GM18507 (cell line): Measurements from ENCODE around the gene GNAQ.

Experiments
- DNase-seq: peaks from one replicate; pipeline ENCODE4 v3.0.0; 2011; ENCODE audit warnings: low read depth; ENCODE audit not compliant: insufficient read length; ENCODE audit errors: extremely low spot score
- FAIRE-seq: peaks from 2 replicates; lab custom pipeline; 2011; peaks lifted over from hg19 to GRCh38; lab: Jason Lieb, UNC

GNAQ gene

DNA sequence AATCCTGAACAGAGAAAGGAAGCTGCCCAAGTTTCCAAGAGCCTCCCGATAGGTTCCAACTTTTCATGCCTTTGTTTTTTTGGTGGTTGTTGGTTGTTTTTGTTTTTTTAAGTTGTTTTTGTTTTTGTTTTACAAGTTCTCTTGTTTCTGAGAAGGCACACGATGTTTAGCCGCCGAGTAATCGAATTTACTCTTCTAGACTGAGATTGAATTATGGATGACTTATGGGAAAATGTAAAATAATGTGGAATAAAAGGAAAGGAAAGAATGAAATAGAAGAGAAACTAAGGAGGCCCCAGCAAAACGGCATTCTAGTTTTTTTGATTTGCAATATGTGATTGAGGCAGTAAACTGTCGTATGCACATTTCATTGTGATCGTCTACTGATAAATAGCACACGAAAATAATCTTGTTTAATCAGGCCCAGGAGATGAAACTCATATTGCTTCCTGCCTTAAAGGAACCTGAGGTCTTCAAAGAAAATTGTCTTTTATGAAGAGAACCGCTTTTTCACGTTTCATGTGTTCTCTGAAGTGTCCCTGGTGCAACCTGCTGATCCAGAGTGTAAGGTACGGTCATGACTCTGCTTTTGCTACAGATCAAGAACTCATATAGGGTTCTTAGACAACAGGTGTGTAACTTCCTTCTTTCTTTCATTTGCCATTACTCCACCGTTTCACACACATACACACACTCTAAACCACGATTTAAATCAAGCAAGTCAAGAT is 1.3 kb upstream of the GNAQ start:
- DNase-seq (no peak), FAIRE-seq (no peak)

GRCh38 chr9:78031893-78032729 is 500 bp upstream of the GNAQ start:
- FAIRE-seq: no peak
- no peak for DNase-seq

DNA sequence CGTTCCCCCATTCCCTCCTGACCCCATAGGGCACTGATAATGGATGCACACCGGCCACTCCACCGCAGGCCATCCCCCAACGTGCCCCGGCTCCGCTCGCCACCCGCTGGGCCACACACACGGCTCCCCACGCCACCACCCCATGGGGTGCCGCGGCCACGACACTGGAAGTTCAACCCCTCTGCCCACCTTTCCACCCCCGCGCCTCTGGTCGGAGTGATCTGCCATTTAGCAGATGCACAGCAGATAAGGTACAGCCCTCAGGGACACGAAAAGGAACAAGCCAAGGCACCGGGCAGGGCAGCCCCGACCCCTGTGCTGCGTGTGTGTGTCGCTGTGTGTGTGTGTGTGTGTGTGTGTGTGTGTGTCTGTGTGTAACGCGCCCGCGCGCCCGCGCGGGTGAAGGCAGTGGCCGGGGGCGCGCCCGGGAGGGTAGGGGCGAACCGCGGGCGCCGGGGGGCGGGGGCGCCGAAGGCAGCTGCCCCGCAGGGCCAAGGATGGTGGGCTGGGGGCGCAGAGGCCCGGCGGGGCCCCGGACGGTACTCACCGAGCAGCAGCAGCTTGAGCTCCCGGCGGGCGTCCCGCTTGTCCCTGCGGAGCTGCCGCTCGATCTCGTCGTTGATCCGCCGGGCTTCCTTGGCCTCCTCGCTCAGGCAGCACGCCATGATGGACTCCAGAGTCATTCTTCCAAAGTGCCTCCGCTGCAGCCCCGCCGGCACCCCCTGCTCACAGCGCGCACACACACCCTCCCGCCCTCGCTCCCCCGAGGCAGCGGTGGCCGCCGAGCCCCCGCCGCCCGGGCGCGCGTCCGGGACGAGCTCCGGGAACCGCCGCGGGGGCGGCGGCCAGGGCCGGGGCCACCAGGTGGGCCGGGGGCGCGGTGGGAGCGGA is 813 bp downstream of the GNAQ start:
- DNase-seq (no peak), FAIRE-seq (no peak)

GRCh38 chr9:78030296-78030552 is 1.4 kb downstream of the GNAQ start:
- no peak for DNase-seq
- no peak for FAIRE-seq

DNA sequence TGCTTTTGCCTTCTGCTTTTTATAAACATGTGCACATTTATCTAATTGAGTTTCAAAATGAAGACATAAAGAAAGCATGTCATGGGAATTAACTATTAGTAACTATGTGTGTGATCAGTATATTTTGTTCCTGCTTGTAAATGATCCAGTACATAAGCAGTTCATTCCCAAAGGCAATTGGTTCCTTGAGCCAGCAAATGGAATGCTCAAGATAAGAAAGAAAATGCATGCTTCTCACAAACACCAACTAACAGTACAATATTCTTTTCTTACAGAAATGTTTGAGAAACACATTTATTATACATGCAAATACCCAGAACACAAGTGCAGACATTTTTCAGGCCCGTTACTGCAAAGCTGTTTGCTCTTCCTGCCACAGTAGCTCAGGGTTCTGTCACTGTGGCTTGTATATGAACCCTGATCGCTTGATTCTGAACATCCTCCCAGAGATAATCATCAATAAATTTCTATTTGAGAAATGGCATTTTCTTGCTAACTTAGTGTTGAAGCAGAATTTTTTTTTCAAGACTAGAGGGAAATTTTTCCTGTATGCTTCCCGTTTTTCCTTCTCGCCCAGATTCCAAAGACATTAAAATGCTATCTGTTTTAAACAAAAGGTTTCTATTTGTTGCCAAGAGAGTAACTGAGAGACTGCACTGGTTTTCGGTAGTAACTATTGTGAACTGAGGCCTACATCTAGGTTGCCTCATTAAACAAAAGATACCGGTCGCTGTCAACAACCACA is 1.9 kb downstream of the GNAQ start:
- FAIRE-seq (no peak), DNase-seq (no peak)

DNA sequence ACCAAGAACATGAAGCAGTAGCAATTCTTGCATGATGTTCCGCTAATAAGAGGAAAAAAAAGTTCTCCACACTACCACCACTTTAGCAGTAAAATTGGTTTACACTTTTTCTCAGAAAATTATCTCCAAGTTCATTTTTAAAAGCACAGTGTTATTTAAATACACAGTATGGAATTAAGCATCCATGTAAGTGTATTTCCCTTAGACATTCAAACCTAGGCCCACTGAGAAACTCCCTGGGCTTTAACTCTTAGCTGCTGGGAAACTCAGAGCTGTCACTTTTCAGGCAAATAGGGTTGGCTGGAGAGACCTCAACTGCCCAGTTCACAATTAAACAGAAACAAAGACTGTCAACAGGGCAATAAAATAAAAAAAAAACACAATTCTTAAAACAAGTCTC is 2.7 kb downstream of the GNAQ start:
- FAIRE-seq (no peak), DNase-seq (no peak)

GRCh38 chr9:78026947-78027346 is 4.7 kb downstream of the GNAQ start:
- FAIRE-seq (no peak), DNase-seq (no peak)

GRCh38 chr9:78026416-78026815 is 5.2 kb downstream of the GNAQ start:
- DNase-seq (no peak), FAIRE-seq (no peak)

GRCh38 chr9:78025186-78025585 is 6.4 kb downstream of the GNAQ start:
- DNase-seq (no peak), FAIRE-seq (no peak)

DNA sequence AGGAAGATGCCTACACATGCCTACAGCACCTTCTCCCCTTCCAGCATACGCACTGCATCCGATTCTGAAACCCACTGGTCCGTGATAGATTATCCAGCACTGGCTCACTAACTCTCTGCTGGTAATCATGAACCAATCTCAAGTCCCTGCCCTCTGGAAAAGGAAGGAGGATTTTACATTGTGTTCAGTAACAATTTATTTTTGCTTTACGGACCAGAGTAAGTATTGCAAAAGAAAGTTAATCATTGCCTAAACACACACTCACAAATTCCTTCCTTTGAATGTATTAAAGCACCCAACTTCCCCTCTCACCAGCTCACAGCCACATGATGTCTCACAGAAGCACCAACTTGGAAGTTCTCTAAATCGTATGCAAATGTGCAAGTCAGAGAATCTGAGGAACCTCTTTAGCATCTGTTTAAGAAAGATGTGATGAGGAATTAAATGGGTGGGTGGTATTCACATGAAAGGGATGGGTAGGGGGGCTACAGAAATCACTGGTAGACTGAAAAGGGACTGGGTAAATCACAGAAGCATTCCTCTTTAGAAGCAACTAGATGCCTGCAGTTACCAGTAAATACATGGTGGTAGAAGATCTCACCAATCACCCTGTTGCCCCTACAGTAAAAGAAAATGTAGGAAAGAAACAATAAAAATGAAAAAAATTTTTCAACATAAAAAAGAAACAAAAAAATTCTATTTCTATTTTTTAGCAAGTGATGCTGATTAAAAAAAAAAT is 8.4 kb downstream of the GNAQ start:
- DNase-seq (no peak), FAIRE-seq (no peak)

- DNase-seq: no peak
- FAIRE-seq: no peak
Observed at GRCh38 chr9:78021697-78022096, 9.9 kb downstream of the GNAQ start.

GRCh38 chr9:78017190-78017693 is 14.4 kb downstream of the GNAQ start:
- FAIRE-seq (no peak), DNase-seq (no peak)

DNA sequence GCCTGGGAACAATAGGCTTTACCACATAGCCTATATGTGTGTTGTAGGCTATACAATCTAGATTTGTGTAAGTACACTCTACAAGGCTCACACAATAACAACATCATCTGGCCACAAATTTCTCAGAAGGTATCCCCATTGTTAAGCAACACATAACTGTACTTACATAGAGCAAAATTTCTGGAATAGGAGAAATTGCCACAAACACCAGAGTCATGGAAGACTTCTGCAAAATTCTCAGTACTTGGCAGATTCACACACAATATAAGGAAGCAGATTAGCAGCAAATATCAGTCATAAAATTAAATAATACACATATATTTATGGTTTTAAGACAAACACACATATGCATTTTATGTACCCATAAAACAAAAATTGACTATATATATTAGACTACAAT is 16.4 kb downstream of the GNAQ start:
- no peak for DNase-seq
- no peak for FAIRE-seq

DNA sequence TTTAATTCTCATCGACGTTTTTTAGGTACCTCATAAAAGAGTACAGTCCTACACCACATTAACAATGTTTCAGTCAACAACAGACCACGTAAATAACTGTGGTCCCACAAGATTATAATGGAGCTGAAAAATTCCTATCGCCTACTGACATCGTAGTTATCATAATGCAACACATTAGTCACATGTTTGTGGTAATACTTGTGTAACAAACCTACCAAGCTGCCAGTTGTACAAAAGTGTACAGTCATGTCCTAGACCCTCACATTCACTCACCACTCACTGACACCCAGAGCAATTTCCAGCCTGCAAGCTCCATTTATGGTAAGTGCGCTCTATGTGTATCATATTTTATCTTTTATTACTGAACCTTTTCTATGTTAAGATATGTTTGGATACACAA is 16.8 kb downstream of the GNAQ start:
- FAIRE-seq (no peak), DNase-seq (no peak)

DNA sequence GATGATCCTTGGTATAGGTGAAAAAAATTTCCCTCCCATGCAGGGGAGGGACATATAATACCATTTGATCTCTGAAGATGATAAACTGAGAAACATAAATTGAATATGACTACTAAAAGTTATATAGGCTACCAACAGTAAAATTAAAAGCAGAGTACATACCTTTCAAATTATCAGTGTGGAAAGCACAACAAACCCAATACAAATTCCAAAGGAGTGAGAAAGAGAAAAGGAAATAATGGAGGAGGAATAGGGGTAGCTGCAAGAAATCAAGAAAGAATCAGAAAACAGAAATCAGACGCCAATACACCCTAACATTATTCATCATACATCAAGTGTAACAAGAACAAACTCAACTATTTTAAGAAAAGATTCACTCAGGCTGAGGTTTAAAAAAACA is 17.7 kb downstream of the GNAQ start:
- FAIRE-seq (no peak), DNase-seq (no peak)

DNA sequence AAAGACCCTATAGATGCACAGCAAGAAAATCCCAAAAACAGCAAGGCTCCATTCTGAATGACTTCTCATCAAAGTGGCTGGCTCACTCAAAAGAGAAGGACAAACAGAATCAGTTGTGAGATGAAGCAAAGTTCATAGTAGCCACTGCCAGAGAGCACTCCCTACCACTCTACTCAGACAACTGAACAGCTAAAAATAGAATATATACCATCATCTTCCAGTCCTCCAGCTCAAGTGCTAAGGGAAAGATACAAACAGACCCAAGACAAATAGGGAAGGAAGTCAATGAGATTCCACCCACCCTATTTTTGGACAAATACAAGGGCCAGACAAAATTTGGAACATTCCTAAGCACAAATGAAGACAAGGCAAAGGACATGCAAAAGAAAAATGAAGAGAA is 20.6 kb downstream of the GNAQ start:
- no peak for FAIRE-seq
- DNase-seq: no peak

GRCh38 chr9:78010445-78010844 is 21.2 kb downstream of the GNAQ start:
- FAIRE-seq (no peak), DNase-seq (no peak)

GRCh38 chr9:78009186-78009585 is 22.4 kb downstream of the GNAQ start:
- DNase-seq (no peak), FAIRE-seq (no peak)

GRCh38 chr9:78006734-78007133 is 24.9 kb downstream of the GNAQ start:
- DNase-seq: no peak
- FAIRE-seq: no peak
